Stomach smooth muscle (tissue), 2 donors: ENCODE results near the gene GTF2F2.

Experiments
- H3K27ac ChIP-seq: one replicate; pipeline ENCODE4 v1.7.0; 2013; ENCODE audit warnings: mild to moderate bottlenecking, low read length, inconsistent platforms
- H3K27me3 ChIP-seq, 2 donors: one replicate each; pipeline ENCODE4 v1.7.0; 2013; ENCODE audit warnings: low read length in 2 of 2; ENCODE audit not compliant: insufficient read depth in 2 of 2, control insufficient read depth in 1 of 2
- H3K36me3 ChIP-seq, 2 donors: one replicate each; pipeline ENCODE4 v1.7.0; 2013; ENCODE audit warnings: low read length in 2 of 2; ENCODE audit not compliant: control insufficient read depth in 2 of 2, insufficient read depth in 2 of 2
- H3K4me1 ChIP-seq: one replicate; pipeline ENCODE4 v1.7.0; 2013; ENCODE audit warnings: low read length; ENCODE audit not compliant: control insufficient read depth, insufficient read depth
- H3K4me3 ChIP-seq, 2 donors: one replicate each; pipeline ENCODE4 v1.7.0; 2013; ENCODE audit warnings: low read length in 2 of 2
- H3K9ac ChIP-seq, 2 donors: one replicate each; pipeline ENCODE4 v1.7.0; 2013; ENCODE audit warnings: low read length in 2 of 2, mild to moderate bottlenecking in 1 of 2
- H3K9me3 ChIP-seq, 2 donors: one replicate each; pipeline ENCODE4 v1.7.0; 2013; ENCODE audit warnings: low read length in 2 of 2; ENCODE audit not compliant: control insufficient read depth in 2 of 2
- donor health status: healthy.
- donor health status: Pancreatic carcinoma.

GTF2F2 gene

DNA sequence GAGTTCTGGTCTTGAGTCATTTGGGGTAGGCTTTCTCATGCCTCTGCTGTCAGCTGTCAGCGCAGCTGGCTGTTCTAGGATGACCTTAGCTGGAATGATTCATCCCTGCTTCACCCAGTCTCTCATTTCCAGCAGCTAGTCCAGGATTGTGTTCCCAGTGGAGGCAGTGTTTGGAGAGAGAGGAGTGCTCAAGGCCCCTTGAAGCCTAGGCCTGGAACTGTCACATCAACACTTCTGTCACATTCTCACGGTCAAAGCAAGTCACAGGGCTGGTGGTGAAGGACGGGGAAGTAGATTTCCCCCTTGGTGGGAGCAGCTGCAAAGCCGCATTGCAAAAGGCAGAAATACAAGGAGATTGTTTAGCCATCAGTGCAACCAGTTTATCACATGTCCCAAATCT, 205.5 kb downstream of the GTF2F2 start:
- H3K27me3 ChIP-seq, result no peaks in the 10 kb centered on the region
- no peaks in the 10 kb centered on the region for H3K9me3 ChIP-seq
- H3K4me1 ChIP-seq, result peaks cover 18% of the 10 kb centered on the region
- peak overlapping the region; percentile 11 for H3K27ac ChIP-seq
- no peaks in the 10 kb centered on the region for H3K36me3 ChIP-seq
- peak overlapping the region in 1 of 2 donors; percentile 13 for H3K9ac ChIP-seq
- H3K4me3 ChIP-seq, result no peak overlapping the region

DNA sequence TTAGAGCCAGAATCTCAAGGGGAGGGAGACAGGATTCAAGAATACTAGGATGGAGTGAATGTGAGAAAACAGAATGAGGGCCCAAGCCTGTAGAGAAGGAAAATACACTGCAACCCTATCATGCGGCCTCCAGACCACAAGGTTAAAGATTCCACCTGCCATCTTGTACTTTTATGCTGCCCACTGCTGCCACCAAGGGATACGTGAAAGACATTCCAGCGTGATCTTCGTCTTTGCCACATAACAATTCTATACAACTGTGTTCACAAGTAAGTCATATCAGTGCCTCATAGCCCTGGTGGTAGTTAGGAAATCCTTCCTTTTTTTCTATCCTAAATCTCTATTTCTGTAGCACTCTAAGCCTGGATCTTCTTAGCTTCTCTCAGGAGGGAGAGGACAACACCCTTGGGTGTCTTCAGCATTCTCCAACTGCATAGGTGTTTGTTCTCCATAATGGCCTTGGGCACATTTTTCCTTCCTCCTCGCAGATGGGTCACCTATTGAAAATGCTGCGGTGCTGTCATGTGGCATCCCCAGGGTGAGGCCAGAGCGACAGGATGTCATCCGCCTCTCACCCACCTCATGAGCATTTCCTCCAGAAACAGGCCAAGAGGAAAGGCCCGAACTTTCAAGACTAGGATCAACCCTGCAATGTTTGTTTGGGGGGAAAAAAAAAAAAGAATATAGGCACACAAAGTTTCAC, 207.1 kb downstream of the GTF2F2 start:
- H3K27ac ChIP-seq, result peak overlapping the region; percentile 18
- H3K27me3 ChIP-seq, result no peaks in the 10 kb centered on the region
- H3K4me1 ChIP-seq, result peaks cover 18% of the 10 kb centered on the region
- no peak overlapping the region for H3K9ac ChIP-seq
- no peaks in the 10 kb centered on the region for H3K9me3 ChIP-seq
- H3K36me3 ChIP-seq, result no peaks in the 10 kb centered on the region
- H3K4me3 ChIP-seq, result no peak overlapping the region

DNA sequence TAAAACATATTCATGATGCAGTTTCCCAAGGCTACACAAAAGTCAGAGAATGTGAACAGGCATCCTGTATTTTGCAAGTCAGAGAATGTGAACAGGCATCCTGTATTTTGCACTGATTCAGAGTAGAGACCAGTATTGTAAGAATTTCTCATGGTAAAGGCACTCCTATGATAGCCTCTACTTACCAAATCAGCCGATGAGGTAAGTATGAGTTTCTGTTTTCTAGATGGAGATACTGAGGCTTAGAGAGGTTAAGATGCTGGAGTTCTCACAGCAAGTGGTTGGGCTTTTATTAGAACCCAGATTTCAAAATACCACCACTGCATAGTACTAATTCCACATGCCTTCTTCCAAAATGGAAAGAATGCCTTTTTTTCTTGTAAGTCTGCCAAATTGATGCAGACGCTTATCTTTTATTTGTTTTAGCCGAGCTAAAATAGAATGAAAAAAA, 208.4 kb downstream of the GTF2F2 start:
- Histone ChIP-seq H3K27me3 (no peaks in the 10 kb centered on the region), H3K9ac (no peak overlapping the region), H3K27ac (no peak overlapping the region), H3K4me1 (peaks cover 18% of the 10 kb centered on the region), H3K36me3 (no peaks in the 10 kb centered on the region), H3K9me3 (no peaks in the 10 kb centered on the region), H3K4me3 (no peak overlapping the region)

DNA sequence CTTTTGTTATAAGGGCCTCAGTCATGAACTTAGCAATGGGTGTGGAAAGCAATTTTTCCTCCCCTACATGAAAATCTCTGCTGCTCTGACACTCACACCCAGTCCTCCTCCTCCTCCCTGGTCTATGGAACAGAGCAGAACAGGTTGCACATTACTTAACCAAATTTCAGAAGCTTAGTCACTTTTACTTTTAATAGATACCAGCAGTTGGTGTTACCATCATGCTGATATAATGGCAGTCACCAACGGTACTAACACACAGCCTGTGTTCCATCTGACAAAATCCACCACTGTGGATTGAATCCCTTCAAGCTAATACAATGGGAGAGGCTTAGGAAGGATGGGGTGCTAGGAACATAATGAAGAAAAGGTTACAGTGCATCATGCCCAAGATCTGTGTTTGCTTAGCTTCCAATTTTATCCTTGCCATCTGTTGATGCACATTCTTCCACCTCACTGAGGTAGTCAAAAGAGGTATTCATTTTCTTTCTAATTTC, 210.9 kb downstream of the GTF2F2 start:
- Histone ChIP-seq H3K4me3 (no peak overlapping the region), H3K27ac (no peak overlapping the region), H3K9ac (no peak overlapping the region), H3K27me3 (no peaks in the 10 kb centered on the region), H3K9me3 (no peaks in the 10 kb centered on the region), H3K4me1 (peaks cover 15% of the 10 kb centered on the region), H3K36me3 (peaks cover 16% of the 10 kb centered on the region in 2 donors)

GRCh38 chr13:45331692-45332035, 211.4 kb downstream of the GTF2F2 start:
- Histone ChIP-seq H3K27ac (no peak overlapping the region), H3K4me3 (no peak overlapping the region), H3K27me3 (no peaks in the 10 kb centered on the region), H3K9ac (no peak overlapping the region), H3K9me3 (no peaks in the 10 kb centered on the region), H3K36me3 (peaks cover 21% of the 10 kb centered on the region in 2 donors), H3K4me1 (peaks cover 15% of the 10 kb centered on the region)

DNA sequence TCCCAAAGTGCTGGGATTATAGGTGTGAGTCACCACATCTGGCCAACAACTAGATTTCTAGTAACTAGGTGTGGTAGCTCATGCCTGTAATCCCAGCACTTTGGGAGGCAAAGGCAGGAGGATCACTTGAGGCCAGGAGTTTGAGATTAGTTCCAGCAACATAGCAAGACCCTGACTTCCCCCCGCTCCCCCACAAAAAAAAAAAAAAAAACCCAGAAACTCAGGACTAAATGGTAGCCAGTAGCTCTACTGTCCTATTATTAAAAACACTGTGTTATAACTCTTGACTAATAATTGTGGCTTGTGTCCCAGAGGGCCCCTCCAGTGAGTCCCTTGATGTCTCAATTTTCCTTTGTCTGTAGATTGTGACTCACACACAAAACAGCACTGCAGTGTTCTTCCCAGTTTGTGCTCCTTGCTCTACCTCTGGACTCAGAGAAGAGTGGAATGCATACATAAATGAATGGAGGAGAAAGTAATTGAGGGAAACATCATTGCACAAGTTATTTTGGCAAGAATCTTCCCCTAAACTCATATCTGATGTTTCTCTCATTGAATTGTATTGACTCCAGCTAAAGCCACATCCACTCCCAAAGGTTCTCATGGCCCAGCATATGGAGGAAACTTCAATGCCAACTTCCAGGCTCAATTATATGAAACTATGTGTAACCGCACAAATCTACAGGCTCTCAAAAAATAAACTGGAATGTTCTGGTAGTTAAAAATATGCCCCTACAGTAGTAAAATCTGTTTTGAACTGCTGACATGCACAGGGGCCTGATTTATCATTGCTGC, 211.9 kb downstream of the GTF2F2 start:
- Histone ChIP-seq H3K36me3 (peaks cover 24 to 26% of the 10 kb centered on the region in 2 donors), H3K27ac (no peak overlapping the region), H3K9ac (no peak overlapping the region), H3K4me1 (peaks cover 15% of the 10 kb centered on the region), H3K4me3 (no peak overlapping the region), H3K27me3 (no peaks in the 10 kb centered on the region), H3K9me3 (no peaks in the 10 kb centered on the region)

- H3K27ac ChIP-seq, result no peak overlapping the region
- no peaks in the 10 kb centered on the region for H3K27me3 ChIP-seq
- no peak overlapping the region for H3K4me3 ChIP-seq
- peaks cover 28 to 32% of the 10 kb centered on the region in 2 donors for H3K36me3 ChIP-seq
- no peaks in the 10 kb centered on the region for H3K9me3 ChIP-seq
- peaks cover 15% of the 10 kb centered on the region for H3K4me1 ChIP-seq
- H3K9ac ChIP-seq, result no peak overlapping the region
These were observed 212.5 kb downstream of the GTF2F2 start for GRCh38 chr13:45332831-45333219.

- no peak overlapping the region for H3K27ac ChIP-seq
- peaks cover 32 to 38% of the 10 kb centered on the region in 2 donors for H3K36me3 ChIP-seq
- H3K4me3 ChIP-seq, result no peak overlapping the region
- no peaks in the 10 kb centered on the region for H3K9me3 ChIP-seq
- peaks cover 21% of the 10 kb centered on the region for H3K4me1 ChIP-seq
- H3K27me3 ChIP-seq, result no peaks in the 10 kb centered on the region
- no peak overlapping the region for H3K9ac ChIP-seq
These were observed 213.1 kb downstream of the GTF2F2 start for GRCh38 chr13:45333251-45333976.
